ENCODE measurements around the gene DNMT3B. TPM values are rescaled to one million over a fixed set of nuclear protein-coding genes. Genes with fewer than 3 reads are reported as not detected.

Gene DNMT3B
- total RNA-seq, 1 experiment from 2014 or later = 0.63 TPM

DNA sequence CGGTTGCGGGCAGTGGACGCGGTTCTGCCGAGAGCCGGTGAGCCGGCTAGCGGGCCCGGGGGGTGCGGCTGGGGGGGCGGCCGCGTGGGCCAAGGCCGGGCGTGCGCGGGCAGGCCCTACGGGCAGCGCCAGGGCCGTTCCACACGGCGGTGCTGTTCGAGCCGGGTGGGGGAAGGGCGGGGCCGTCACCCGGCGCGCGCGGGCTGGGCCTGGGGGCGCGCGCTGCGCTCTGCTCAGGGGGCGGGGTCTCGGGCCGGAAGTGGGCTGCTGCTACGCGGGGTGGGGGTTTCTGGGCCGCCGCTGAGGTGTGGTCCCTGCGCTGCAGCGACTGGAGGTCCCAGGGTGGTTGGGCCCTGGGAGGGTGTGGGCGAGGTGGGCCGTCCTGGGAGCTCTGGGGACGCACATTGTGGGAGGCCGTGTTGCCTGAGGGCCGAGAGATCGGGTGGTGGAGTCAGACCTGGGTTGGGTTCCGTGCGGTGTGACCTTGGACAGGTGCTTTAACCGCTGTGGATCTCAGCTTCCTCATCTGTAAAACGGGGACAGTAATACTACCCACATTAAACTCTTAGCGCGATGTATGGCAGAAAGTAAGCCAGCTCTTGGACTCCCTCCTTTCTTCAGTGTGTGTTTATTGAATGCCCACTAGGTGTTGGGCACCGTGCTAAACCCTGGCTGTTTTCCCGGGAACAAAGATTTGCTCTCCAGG is 58.0 kb downstream of the DNMT3B start:
- Histone ChIP-seq H3K4me3 (ENCODE audit: low read length) (peak overlapping the region; percentile 96), H4K20me1 (ENCODE audit: insufficient read depth, low read depth, low read length) (peaks cover 48% of the 10 kb centered on the region), H2AFZ (ENCODE audit: low read length) (no peak overlapping the region; the same call in 1 of the 2 replicates), H3K4me1 (ENCODE audit: low read length) (peaks cover 18% of the 10 kb centered on the region), H3K36me3 (ENCODE audit: insufficient read depth, low read length) (no peaks in the 10 kb centered on the region; the same call in 1 of the 2 replicates), H3K4me2 (ENCODE audit: low read depth, low read length, poor library complexity, severe bottlenecking) (peak overlapping the region; percentile 98), H3K9ac (ENCODE audit: low read length) (peak overlapping the region; percentile 90), H3K79me2 (ENCODE audit: low read length) (peaks cover 52% of the 10 kb centered on the region), H3K9me2 (replicated peaks; ENCODE audit: insufficient read depth, low read length) (no peaks in the 10 kb centered on the region), H3K27me3 (ENCODE audit: low read length) (no peaks in the 10 kb centered on the region), H3K9me3 (ENCODE audit: low read length) (no peaks in the 10 kb centered on the region), H3K27ac (ENCODE audit: low read length) (peak overlapping the region; percentile 5; the same call in 1 of the 2 replicates)
- DNase-seq = peak; percentile 94

DNA sequence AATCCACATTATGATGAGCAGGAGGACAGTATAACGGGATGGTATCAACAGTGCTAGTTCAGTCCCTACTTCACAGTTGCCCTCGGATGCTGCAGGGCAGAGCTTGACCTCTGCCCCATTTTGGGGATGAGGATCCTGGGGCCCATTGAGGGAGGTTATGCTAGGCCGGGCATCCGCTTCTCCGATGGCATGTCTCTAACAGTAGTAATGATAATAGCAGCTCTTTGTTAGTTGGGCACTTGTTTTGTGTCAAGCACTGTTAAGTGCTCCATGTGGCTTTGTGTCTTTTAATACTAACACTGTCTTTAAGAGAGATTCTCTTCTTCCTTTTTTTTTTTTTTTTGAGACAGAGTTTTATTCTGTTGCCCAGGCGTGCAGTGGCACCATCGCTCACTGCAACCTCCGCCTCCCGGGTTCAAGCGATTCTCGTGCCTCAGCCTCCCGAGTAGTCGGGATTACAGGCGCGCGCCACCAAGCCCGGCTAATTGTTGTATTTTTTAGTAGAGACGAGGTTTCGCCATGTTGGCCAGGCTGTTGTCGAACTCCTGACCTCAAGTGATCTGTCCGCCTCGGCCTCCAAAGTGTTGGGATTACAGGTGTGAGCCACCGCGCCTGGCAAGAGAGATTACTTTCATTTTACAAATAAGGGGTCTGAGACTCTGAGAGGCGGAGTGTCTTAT is 58.7 kb downstream of the DNMT3B start:
- peak; percentile 45 for DNase-seq
- H3K9ac ChIP-seq (ENCODE audit: low read length) = peak overlapping the region; percentile 90
- peaks cover 58% of the 10 kb centered on the region for H3K79me2 ChIP-seq (ENCODE audit: low read length)
- H3K9me2 ChIP-seq (replicated peaks; ENCODE audit: insufficient read depth, low read length) = no peaks in the 10 kb centered on the region
- H3K27ac ChIP-seq (ENCODE audit: low read length) = peak overlapping the region; percentile 5; the same call in 1 of the 2 replicates
- peak overlapping the region; percentile 96 for H3K4me3 ChIP-seq (ENCODE audit: low read length)
- H3K4me2 ChIP-seq (ENCODE audit: low read depth, low read length, poor library complexity, severe bottlenecking) = peak overlapping the region; percentile 98
- peaks cover 18% of the 10 kb centered on the region for H3K4me1 ChIP-seq (ENCODE audit: low read length)
- H3K36me3 ChIP-seq (ENCODE audit: insufficient read depth, low read length) = no peaks in the 10 kb centered on the region; the same call in 1 of the 2 replicates
- peaks cover 50% of the 10 kb centered on the region for H4K20me1 ChIP-seq (ENCODE audit: insufficient read depth, low read depth, low read length)
- H2AFZ ChIP-seq (ENCODE audit: low read length) = no peak overlapping the region
- H3K27me3 ChIP-seq (ENCODE audit: low read length) = no peaks in the 10 kb centered on the region
- H3K9me3 ChIP-seq (ENCODE audit: low read length) = no peaks in the 10 kb centered on the region

DNA sequence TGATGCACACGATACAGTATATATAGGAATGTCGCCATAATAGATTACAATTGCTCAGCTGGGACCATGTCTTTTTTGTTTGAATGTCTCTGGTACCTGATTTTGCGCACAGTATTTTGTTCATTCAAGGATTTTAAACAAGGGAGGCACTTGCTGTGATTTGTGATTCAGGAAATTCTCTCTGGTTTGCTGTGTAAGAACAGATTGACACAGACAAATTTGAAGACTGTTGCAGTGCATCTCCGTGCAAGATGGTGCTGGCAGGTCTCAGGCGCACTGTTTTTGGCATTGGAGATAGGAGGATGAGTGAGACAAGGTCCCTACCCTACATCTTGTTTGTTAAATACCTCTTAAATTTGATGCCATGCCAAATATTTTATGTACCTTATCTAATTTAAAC is 60.0 kb downstream of the DNMT3B start:
- Histone ChIP-seq H3K4me3 (ENCODE audit: low read length) (no peak overlapping the region), H2AFZ (ENCODE audit: low read length) (no peak overlapping the region), H3K9me2 (replicated peaks; ENCODE audit: insufficient read depth, low read length) (no peaks in the 10 kb centered on the region), H4K20me1 (ENCODE audit: insufficient read depth, low read depth, low read length) (peaks cover 57% of the 10 kb centered on the region), H3K4me2 (ENCODE audit: low read depth, low read length, poor library complexity, severe bottlenecking) (peak overlapping the region; percentile 98), H3K79me2 (ENCODE audit: low read length) (peaks cover 68% of the 10 kb centered on the region), H3K9ac (ENCODE audit: low read length) (no peak overlapping the region; the same call in 1 of the 2 replicates), H3K36me3 (ENCODE audit: insufficient read depth, low read length) (peaks cover 7% of the 10 kb centered on the region), H3K4me1 (ENCODE audit: low read length) (peaks cover 23% of the 10 kb centered on the region), H3K27ac (ENCODE audit: low read length) (no peak overlapping the region), H3K9me3 (ENCODE audit: low read length) (no peaks in the 10 kb centered on the region), H3K27me3 (ENCODE audit: low read length) (no peaks in the 10 kb centered on the region)
- DNase-seq = no peak

DNA sequence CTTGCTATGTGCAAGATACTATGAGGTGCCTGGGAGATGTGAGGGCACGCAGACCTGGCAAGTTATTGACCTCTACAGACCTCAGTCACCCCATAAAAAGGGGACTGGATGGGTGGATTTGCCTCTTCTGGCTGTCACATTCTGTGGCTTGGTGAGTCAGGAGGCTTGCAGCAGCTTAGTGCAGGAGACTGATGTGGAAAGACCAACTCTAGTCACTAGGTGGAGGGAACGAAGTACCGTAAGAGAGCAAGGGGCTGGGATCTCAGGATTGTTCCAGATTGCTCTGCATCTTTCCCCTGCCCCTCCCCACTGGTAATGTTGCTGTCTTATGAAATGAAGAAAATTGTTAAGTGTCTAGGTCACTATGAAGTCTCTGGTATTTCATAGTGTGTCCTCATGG is 60.9 kb downstream of the DNMT3B start:
- no peaks in the 10 kb centered on the region for H3K9me2 ChIP-seq (replicated peaks; ENCODE audit: insufficient read depth, low read length)
- peaks cover 10% of the 10 kb centered on the region for H3K36me3 ChIP-seq (ENCODE audit: insufficient read depth, low read length)
- H3K79me2 ChIP-seq (ENCODE audit: low read length) = peaks cover 77% of the 10 kb centered on the region
- H3K4me2 ChIP-seq (ENCODE audit: low read depth, low read length, poor library complexity, severe bottlenecking) = no peak overlapping the region
- H3K27ac ChIP-seq (ENCODE audit: low read length) = no peak overlapping the region
- DNase-seq = no peak
- H3K9ac ChIP-seq (ENCODE audit: low read length) = no peak overlapping the region
- no peak overlapping the region for H2AFZ ChIP-seq (ENCODE audit: low read length)
- peaks cover 59% of the 10 kb centered on the region for H4K20me1 ChIP-seq (ENCODE audit: insufficient read depth, low read depth, low read length)
- no peaks in the 10 kb centered on the region for H3K27me3 ChIP-seq (ENCODE audit: low read length)
- H3K4me1 ChIP-seq (ENCODE audit: low read length) = peaks cover 31% of the 10 kb centered on the region
- H3K4me3 ChIP-seq (ENCODE audit: low read length) = no peak overlapping the region
- H3K9me3 ChIP-seq (ENCODE audit: low read length) = no peaks in the 10 kb centered on the region

DNA sequence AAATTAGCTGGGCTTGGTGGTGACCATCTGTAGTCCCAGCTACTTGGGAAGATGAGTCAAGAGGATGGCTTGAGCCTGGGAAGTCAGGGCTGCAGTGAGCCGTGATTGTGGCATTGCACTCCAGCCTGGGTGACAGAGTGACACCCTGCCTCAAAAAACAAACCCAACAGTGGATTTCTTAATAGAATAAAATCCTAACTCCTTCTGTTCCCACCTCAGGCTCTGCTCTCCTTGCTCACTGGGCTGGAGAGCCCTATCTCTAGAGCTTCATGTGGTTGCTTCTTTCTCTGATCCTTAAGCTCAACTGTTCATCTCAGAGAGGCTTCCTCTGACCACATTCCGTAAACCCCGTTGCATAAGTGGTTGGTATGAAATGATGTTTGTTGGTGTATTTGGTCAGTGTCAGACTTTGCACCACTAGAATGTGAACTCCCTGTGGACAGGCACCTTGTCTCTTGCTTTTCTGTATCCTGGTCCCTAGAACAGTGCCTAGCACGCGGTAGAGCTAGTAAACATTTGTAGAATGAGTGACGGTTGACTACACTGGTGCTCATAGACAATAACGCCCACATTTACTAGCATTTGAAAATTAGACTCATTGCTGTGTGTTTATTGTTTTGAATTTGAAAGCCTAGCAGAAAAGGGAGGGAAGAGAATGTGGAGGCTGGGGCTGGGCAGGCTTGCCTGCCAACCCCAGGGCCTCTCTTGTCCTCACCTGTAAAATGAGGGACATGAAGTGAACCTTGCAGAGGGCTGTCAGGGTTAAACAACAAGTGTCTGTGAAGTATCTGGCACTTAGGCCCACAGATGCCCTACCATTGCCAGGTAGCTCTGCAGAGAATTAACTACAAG is 61.8 kb downstream of the DNMT3B start:
- no peak overlapping the region for H2AFZ ChIP-seq (ENCODE audit: low read length)
- H3K9ac ChIP-seq (ENCODE audit: low read length) = no peak overlapping the region
- DNase-seq = no peak
- H3K27me3 ChIP-seq (ENCODE audit: low read length) = no peaks in the 10 kb centered on the region
- H3K9me2 ChIP-seq (replicated peaks; ENCODE audit: insufficient read depth, low read length) = no peaks in the 10 kb centered on the region
- H3K79me2 ChIP-seq (ENCODE audit: low read length) = peaks cover 86% of the 10 kb centered on the region
- H3K36me3 ChIP-seq (ENCODE audit: insufficient read depth, low read length) = peaks cover 16% of the 10 kb centered on the region
- H3K4me2 ChIP-seq (ENCODE audit: low read depth, low read length, poor library complexity, severe bottlenecking) = no peak overlapping the region
- no peak overlapping the region for H3K27ac ChIP-seq (ENCODE audit: low read length)
- no peaks in the 10 kb centered on the region for H3K9me3 ChIP-seq (ENCODE audit: low read length)
- H4K20me1 ChIP-seq (ENCODE audit: insufficient read depth, low read depth, low read length) = peaks cover 65% of the 10 kb centered on the region
- H3K4me3 ChIP-seq (ENCODE audit: low read length) = no peak overlapping the region
- H3K4me1 ChIP-seq (ENCODE audit: low read length) = peaks cover 38% of the 10 kb centered on the region

DNA sequence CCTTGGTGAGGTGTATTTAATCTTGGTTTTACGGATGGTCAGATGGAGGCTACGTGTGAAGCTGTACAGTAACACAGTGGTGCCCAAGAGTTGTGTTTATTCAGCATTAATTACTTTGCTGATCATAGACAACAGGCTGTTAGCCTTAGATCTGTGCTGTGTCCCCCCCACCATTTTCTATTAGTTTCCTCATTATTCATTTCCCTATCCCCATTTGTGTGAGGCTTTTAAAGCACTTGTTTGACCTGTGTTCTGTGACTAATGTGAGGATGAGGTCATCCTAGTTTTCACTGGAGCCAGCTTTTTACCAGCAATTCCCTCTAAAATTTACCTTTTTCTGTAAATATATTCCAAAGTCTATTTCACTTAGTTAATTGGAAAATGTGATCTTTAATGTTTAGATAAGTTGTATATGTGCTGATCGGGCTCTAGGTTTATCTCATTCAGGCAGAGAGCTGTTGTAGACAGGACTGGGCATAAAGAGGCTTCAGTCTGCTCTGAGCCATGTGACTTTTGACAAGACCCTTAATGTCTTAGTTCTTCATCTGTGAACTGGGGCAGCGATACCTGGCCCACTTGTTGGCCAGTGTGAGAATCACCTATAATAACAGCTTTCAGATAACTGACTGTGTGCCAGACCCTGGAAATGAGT is 66.0 kb downstream of the DNMT3B start:
- peaks cover 20% of the 10 kb centered on the region for H3K4me1 ChIP-seq (ENCODE audit: low read length)
- H3K79me2 ChIP-seq (ENCODE audit: low read length) = peaks cover 94% of the 10 kb centered on the region
- peaks cover 35% of the 10 kb centered on the region; the same call in 1 of the 2 replicates for H3K36me3 ChIP-seq (ENCODE audit: insufficient read depth, low read length)
- 0 out of 2 replicates have a peak overlapping the region, but pooled peaks have one; percentile 12 for H3K4me3 ChIP-seq (ENCODE audit: low read length)
- DNase-seq = no peak
- H3K27me3 ChIP-seq (ENCODE audit: low read length) = no peaks in the 10 kb centered on the region
- no peak overlapping the region for H3K9ac ChIP-seq (ENCODE audit: low read length)
- no peaks in the 10 kb centered on the region for H3K9me2 ChIP-seq (replicated peaks; ENCODE audit: insufficient read depth, low read length)
- H3K9me3 ChIP-seq (ENCODE audit: low read length) = no peaks in the 10 kb centered on the region
- H3K4me2 ChIP-seq (ENCODE audit: low read depth, low read length, poor library complexity, severe bottlenecking) = peak overlapping the region; percentile 37
- H4K20me1 ChIP-seq (ENCODE audit: insufficient read depth, low read depth, low read length) = peaks cover 53% of the 10 kb centered on the region
- H2AFZ ChIP-seq (ENCODE audit: low read length) = no peak overlapping the region
- no peak overlapping the region for H3K27ac ChIP-seq (ENCODE audit: low read length)

DNA sequence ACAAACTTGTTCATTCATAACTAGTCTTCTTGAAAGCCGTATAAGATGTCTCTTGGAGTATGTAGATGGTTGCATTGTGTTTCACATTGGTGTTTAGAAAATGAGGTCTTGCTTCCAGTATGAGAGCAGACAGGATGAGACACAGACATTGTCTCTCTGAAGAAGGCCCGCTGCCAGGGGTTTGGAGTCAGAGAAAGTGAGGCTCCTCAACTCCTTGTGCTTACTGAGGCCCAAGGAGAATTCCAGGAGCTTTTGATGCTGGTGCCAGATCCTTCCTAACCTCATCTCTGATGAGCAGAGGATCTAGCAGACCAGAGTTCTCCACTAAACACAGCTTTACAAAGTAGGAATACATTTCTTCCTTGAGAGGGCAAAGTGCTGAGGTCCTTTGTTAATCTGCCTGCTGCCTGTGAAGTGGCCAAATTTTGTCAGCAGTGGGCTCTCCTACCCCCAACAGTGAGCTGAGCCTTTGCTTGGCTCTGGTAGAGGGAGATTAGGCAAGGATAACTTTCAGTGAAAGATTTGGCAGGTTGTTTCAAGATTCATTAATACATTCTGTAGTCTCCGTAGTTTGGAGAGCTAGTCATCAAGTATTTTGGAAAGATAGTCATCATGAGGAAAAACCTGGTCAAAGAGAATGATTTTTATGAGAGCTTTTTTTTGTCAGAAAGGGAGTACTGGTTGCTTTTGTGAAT is 67.3 kb downstream of the DNMT3B start:
- peaks cover 47% of the 10 kb centered on the region for H3K36me3 ChIP-seq (ENCODE audit: insufficient read depth, low read length)
- H3K27ac ChIP-seq (ENCODE audit: low read length) = no peak overlapping the region
- H3K79me2 ChIP-seq (ENCODE audit: low read length) = peaks cover 94% of the 10 kb centered on the region
- no peaks in the 10 kb centered on the region for H3K27me3 ChIP-seq (ENCODE audit: low read length)
- DNase-seq = no peak
- H3K4me3 ChIP-seq (ENCODE audit: low read length) = no peak overlapping the region
- H3K9me3 ChIP-seq (ENCODE audit: low read length) = no peaks in the 10 kb centered on the region
- no peaks in the 10 kb centered on the region for H3K9me2 ChIP-seq (replicated peaks; ENCODE audit: insufficient read depth, low read length)
- no peak overlapping the region for H3K9ac ChIP-seq (ENCODE audit: low read length)
- H3K4me2 ChIP-seq (ENCODE audit: low read depth, low read length, poor library complexity, severe bottlenecking) = no peak overlapping the region
- H2AFZ ChIP-seq (ENCODE audit: low read length) = no peak overlapping the region
- peaks cover 20% of the 10 kb centered on the region for H3K4me1 ChIP-seq (ENCODE audit: low read length)
- peaks cover 40% of the 10 kb centered on the region for H4K20me1 ChIP-seq (ENCODE audit: insufficient read depth, low read depth, low read length)

Measured in Karpas-422 (cell line).